K562 (cell line): ENCODE measurements around the gene WRAP53. TPM values are rescaled to one million over a fixed set of nuclear protein-coding genes. Genes with fewer than 3 reads are reported as not detected.

Experiments used
- ATAC-seq: fragments of 200-7000 bp; cut with Tn5 transposase; 3 replicates; pipeline ENCODE4 v1.9.1; 2020; ENCODE audit warnings: moderate library complexity
- BruUV-seq: library from RNA; stranded (reverse); fragments of 400-500 nt; replicated peaks from 2 replicates; lab custom pipeline; 2021; lab: Mats Ljungman, UMichigan
- CTCF ChIA-PET: fragments of 300-600 bp; formaldehyde crosslinking; extraction: SDS; loops from one replicate; lab custom pipeline; 2021; ENCODE audit warnings: low intra/inter-chr PET ratio; lab: Yijun Ruan, JAX
- POLR2A ChIA-PET: fragments of 300-600, 350-650 bp; sonication (Branson Sonifier 250); formaldehyde crosslinking; extraction: SDS; loops from one replicate; lab custom pipeline; 2021; ENCODE audit warnings: antibody characterized with exemption, inconsistent platforms; lab: Yijun Ruan, JAX
- DNase-seq, 4 experiments: peaks; one replicate each; pipeline versions ENCODE4 v3.0.0 to v3.0.0-alpha.2; 2011 to 2018; ENCODE audit warnings: low spot score in 3 of 4, mixed read lengths in 3 of 4; ENCODE audit errors: extremely low read depth in 1 of 4
- FAIRE-seq: peaks from 2 replicates; lab custom pipeline; 2011; peaks lifted over from hg19 to GRCh38; lab: Jason Lieb, UNC
- H2AFZ ChIP-seq: 2 replicates; pipeline ENCODE4 v1.6.0; 2011; ENCODE audit warnings: low read depth, low read length, control low read depth, inconsistent platforms
- H3K27ac ChIP-seq: fragments of 200-600 bp; 3 replicates; pipeline ENCODE4 v1.8.0; 2011; ENCODE audit warnings: low read depth, mild to moderate bottlenecking, control low read depth, inconsistent platforms, low read length, moderate library complexity, mixed read lengths; ENCODE audit errors: extremely low read depth
- H3K27me3 ChIP-seq, 2 experiments: fragments of 300-600 bp in 1 of 2; 2 replicates in 1 of 2; 3 replicates in 1 of 2; pipeline versions ENCODE4 v1.6.0 to v1.8.0; 2011; ENCODE audit warnings: inconsistent platforms in 2 of 2, low read length in 2 of 2, mild to moderate bottlenecking in 1 of 2, mixed read lengths in 1 of 2, moderate library complexity in 1 of 2; ENCODE audit not compliant: control insufficient read depth in 2 of 2, insufficient read depth in 2 of 2
- H3K36me3 ChIP-seq: fragments of 300-600 bp; 3 replicates; pipeline ENCODE4 v1.8.0; 2011; ENCODE audit warnings: mild to moderate bottlenecking, low read length, inconsistent platforms; ENCODE audit not compliant: control insufficient read depth, insufficient read depth
- H3K4me1 ChIP-seq, 2 experiments: fragments of 200-600 bp in 1 of 2; replicated peaks in 1 of 2; 2 replicates in 1 of 2; 3 replicates in 1 of 2; pipeline versions ENCODE4 v1.5.1 to v1.8.0; 2011; ENCODE audit warnings: inconsistent platforms in 2 of 2, low read length in 2 of 2, mild to moderate bottlenecking in 1 of 2, mixed read lengths in 1 of 2, moderate library complexity in 1 of 2; ENCODE audit not compliant: control insufficient read depth in 2 of 2, insufficient read depth in 2 of 2
- H3K4me2 ChIP-seq: 2 replicates; pipeline ENCODE4 v1.6.1; 2011; ENCODE audit warnings: low read length, control low read depth, inconsistent platforms, mixed read lengths; ENCODE audit not compliant: insufficient read depth
- H3K4me3 ChIP-seq: fragments of 200-600 bp; sonication (generic), shearing (Covaris generic); 2 replicates; pipeline ENCODE4 v1.5.1; 2016; ENCODE audit warnings: control low read depth, inconsistent platforms
- H3K79me2 ChIP-seq: fragments of 200-600 bp; 3 replicates; pipeline ENCODE4 v1.8.0; 2011; ENCODE audit warnings: low read length, inconsistent platforms; ENCODE audit not compliant: control insufficient read depth, insufficient read depth
- H3K9ac ChIP-seq, 2 experiments: 2 replicates each; pipeline versions ENCODE4 v1.6.0 to v1.6.1; 2011; ENCODE audit warnings: low read depth in 2 of 2, low read length in 2 of 2, control low read depth in 1 of 2, inconsistent platforms in 1 of 2, mild to moderate bottlenecking in 1 of 2, mixed read lengths in 1 of 2; ENCODE audit not compliant: insufficient read depth in 1 of 2
- H3K9me1 ChIP-seq: one replicate; pipeline ENCODE4 v1.6.0; 2011; ENCODE audit warnings: inconsistent platforms, mild to moderate bottlenecking, low read length, moderate library complexity; ENCODE audit not compliant: control insufficient read depth, insufficient read depth
- H3K9me3 ChIP-seq: replicated peaks from 2 replicates; pipeline ENCODE4 v1.5.1; 2011; ENCODE audit warnings: low read depth, low read length, inconsistent platforms; ENCODE audit not compliant: control insufficient read depth, insufficient read depth
- H4K20me1 ChIP-seq: replicated peaks from 2 replicates; pipeline ENCODE4 v1.6.1; 2011; ENCODE audit warnings: low read length, inconsistent platforms, mixed read lengths; ENCODE audit not compliant: control insufficient read depth, insufficient read depth
- CTCFL ChIP-seq: IDR thresholded peaks from 2 replicates; pipeline ENCODE4 v1.6.1; 2011; ENCODE audit warnings: borderline replicate concordance, low read depth, mild to moderate bottlenecking, moderate library complexity, low read length; ENCODE audit not compliant: insufficient read depth, poor library complexity, severe bottlenecking
- MNT ChIP-seq, 2 experiments: fragments of 450-650 bp; conservative IDR thresholded peaks; 2 replicates each; pipeline ENCODE4 v1.6.1; 2017; ENCODE audit warnings: mild to moderate bottlenecking in 2 of 2, moderate library complexity in 2 of 2
- TGIF2 ChIP-seq: sonication (generic); formaldehyde crosslinking; IDR thresholded peaks from 2 replicates; pipeline ENCODE4 v1.8.1; 2022; ENCODE audit warnings: mild to moderate bottlenecking, missing genetic modification reagents, moderate library complexity
- VEZF1 ChIP-seq: fragments of 200-800 bp; sonication (Bioruptor generic); IDR thresholded peaks from 2 replicates; pipeline ENCODE4 v1.6.1; 2017; ENCODE audit warnings: missing genetic modification characterization, missing compliant biosample characterization
- YY1 ChIP-seq, 3 experiments: IDR thresholded peaks; 2 replicates each; pipeline ENCODE4 v1.6.1; 2011; ENCODE audit warnings: low read length in 2 of 3, mild to moderate bottlenecking in 2 of 3, moderate library complexity in 2 of 3, borderline replicate concordance in 1 of 3, control low read depth in 1 of 3, low read depth in 1 of 3; ENCODE audit not compliant: insufficient read depth in 3 of 3, insufficient replicate concordance in 2 of 3, control insufficient read depth in 1 of 3, insufficient read length in 1 of 3; ENCODE audit errors: extremely low read depth in 1 of 3
- ZNF316 ChIP-seq: fragments of 450-650 bp; IDR thresholded peaks from 2 replicates; pipeline ENCODE4 v1.6.1; 2016
- WGBS: fragments of 100-300 bp; shearing (Covaris generic); methylation state at CpG from one replicate; pipeline ENCODE4 v1.1.6; 2016; ENCODE audit warnings: low coverage, mixed read lengths; ENCODE audit not compliant: insufficient coverage; ENCODE audit errors: missing lambda C conversion rate; 5-methylcytosine and 5-hydroxymethylcytosine counted together
- in situ Hi-C: fragments of 300-500 bp; cut with MboI; formaldehyde crosslinking; loops from 4 replicates; pipeline ENCODE4 v1.15.0; 2018; ENCODE audit warnings: inconsistent platforms, mixed read lengths
- intact Hi-C: fragments of 100-400 bp; cut with micrococcal nuclease; formaldehyde crosslinking; loops from 2 replicates; pipeline ENCODE4 v1.14.2; 2022
- polyA plus RNA-seq, 8 experiments: library from polyadenylated mRNA; depleted of rRNA in 4 of 8; stranded (reverse) in 5 of 8; unstranded in 3 of 8; fragments of >200 nt; fragmentation: Nextera tagmentation in 2 of 8; fragmentation: Illumina TruSeq in 1 of 8; extraction: Ambion mirVana in 2 of 8; extraction: Trizol in 1 of 8; gene quantifications; 2 replicates each; pipeline versions ENCODE4 v1.2.1 to v1.2.3, GENCODE V29; 2011 to 2014; ENCODE audit warnings: inconsistent platforms in 1 of 8, missing spikeins in 1 of 8
- total RNA-seq, 7 experiments: library from RNA; depleted of rRNA in 6 of 7; stranded (reverse); fragments of >200 nt in 6 of 7; fragmentation: Illumina TruSeq in 2 of 7; extraction: Trizol in 2 of 7; gene quantifications; 2 replicates each; pipeline versions ENCODE4 v1.2.1 to v1.2.3, GENCODE V29; 2011 to 2021; ENCODE audit warnings: low replicate concordance in 1 of 7

Gene WRAP53
- total and polyA plus RNA-seq, 9 of the 15 experiments (the other 6 are each of a cell fraction or from before 2014, with no cell fraction given) = 0.72 to 18.2 (median 13.4) TPM

GRCh38 chr17:7716901-7717755 is 28.9 kb downstream of the WRAP53 start, which contains the start of gene DNAH2:
TSS of gene DNAH2 (plus strand) at chr17:7717744. CDS start at chr17:7719735, 1,991 bp downstream.
- no peak within 1 kb of the TSS for H3K27ac ChIP-seq
- ChIA-PET CTCF (interaction anchor here (0.9 to 1.4 kb wide), 4 partner anchors 83 to 201 kb away, joined by 3 to 5 read pairs (median 4); no protein-coding TSS in a partner anchor), POLR2A (interaction anchor here (0.5 to 0.6 kb wide), 2 partner anchors 14 to 30 kb away, joined by 3 read pairs; partner anchors contain the start of gene TP53)
- H3K4me2 ChIP-seq = peak within 1 kb of the TSS; percentile 72
- peak within 1 kb of the TSS; percentile 38 to 89; a peak in 3 of 4 replicates for H3K9ac ChIP-seq
- peak within 1 kb of the TSS; percentile 92 for H2AFZ ChIP-seq
- peak; percentile 73 to 93 (median 87) for DNase-seq
- peak within 1 kb of the TSS; percentile 45 for H3K4me3 ChIP-seq
- in situ Hi-C loops (no loop called here), intact Hi-C loops (loop anchor here (1.0 to 2.0 kb wide), 2 partner anchors 28 to 83 kb away; partner anchors contain the start of gene WRAP53)
- no peaks in the 10 kb centered on the region for H4K20me1 ChIP-seq
- H3K27me3 ChIP-seq = peaks cover 15 to 65% of the 10 kb centered on the region in 2 experiments; a peak in 4 of 5 replicates
- FAIRE-seq = no peak
- H3K79me2 ChIP-seq = no peaks in the 10 kb centered on the region
- no peaks in the 10 kb centered on the region for H3K9me3 ChIP-seq
- BruUV-seq = no TSS peak
- no peaks in the 10 kb centered on the region for H3K9me1 ChIP-seq
- H3K4me1 ChIP-seq = peaks cover 6 to 21% of the 10 kb centered on the region in 2 experiments; a peak in 3 of 5 replicates
- no peaks in the 10 kb centered on the region for H3K36me3 ChIP-seq
- WGBS = 0% methylated on average over 29 of the region's 64 CpGs
- peak; percentile 93 for ATAC-seq
- TF ChIP-seq VEZF1 (CRISPR knock-in tag) (peak; percentile 80), CTCFL (peak; percentile 74), YY1 (IDR thresholded peaks at IDR 0.05; ENCODE audit: borderline replicate concordance in 1 of 3, control insufficient read depth in 1 of 3, extremely low read depth in 1 of 3, insufficient read depth in 3 of 3, insufficient read length in 1 of 3, insufficient replicate concordance in 2 of 3, low read depth in 1 of 3, low read length in 2 of 3) (peak in 1 of 3 experiments; percentile 42), MNT (conservative IDR thresholded peaks at IDR 0.05) (peak in 1 of 2 experiments; percentile 43; a peak in 2 of 4 replicates), ZNF316 (no peak), TGIF2 (no peak)
